A673 (cell line): Measurements from ENCODE around the gene NUP188.

Source experiments
- EZH2 ChIP-seq: fragments of 200-600 bp; sonication (generic); IDR thresholded peaks from 2 replicates; pipeline ENCODE4 v1.6.1; 2017; ENCODE audit warnings: borderline replicate concordance, low read depth, mild to moderate bottlenecking, mixed read lengths, antibody characterized with exemption, low read length; ENCODE audit not compliant: poor library complexity, severe bottlenecking
- TF ChIP-seq, protein P1 (sequence below): fragments of 300-800, 200-600 bp; sonication (generic); conservative IDR thresholded peaks from 2 replicates; pipeline ENCODE4 v1.5.1; 2017; ENCODE audit warnings: low read depth, mild to moderate bottlenecking, antibody characterized with exemption, low read length, moderate library complexity, mixed read lengths

GRCh38 chr9:129054163-129054851 lies 106.8 kb downstream of the NUP188 start:
- TF ChIP-seq, protein P1, sequence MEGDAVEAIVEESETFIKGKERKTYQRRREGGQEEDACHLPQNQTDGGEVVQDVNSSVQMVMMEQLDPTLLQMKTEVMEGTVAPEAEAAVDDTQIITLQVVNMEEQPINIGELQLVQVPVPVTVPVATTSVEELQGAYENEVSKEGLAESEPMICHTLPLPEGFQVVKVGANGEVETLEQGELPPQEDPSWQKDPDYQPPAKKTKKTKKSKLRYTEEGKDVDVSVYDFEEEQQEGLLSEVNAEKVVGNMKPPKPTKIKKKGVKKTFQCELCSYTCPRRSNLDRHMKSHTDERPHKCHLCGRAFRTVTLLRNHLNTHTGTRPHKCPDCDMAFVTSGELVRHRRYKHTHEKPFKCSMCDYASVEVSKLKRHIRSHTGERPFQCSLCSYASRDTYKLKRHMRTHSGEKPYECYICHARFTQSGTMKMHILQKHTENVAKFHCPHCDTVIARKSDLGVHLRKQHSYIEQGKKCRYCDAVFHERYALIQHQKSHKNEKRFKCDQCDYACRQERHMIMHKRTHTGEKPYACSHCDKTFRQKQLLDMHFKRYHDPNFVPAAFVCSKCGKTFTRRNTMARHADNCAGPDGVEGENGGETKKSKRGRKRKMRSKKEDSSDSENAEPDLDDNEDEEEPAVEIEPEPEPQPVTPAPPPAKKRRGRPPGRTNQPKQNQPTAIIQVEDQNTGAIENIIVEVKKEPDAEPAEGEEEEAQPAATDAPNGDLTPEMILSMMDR = no peak
- no peak for TF ChIP-seq EZH2
